Measurements from ENCODE around the gene TYW1B.
"Not testable (repeated sequence)": the region's sequence is repeated elsewhere in the genome, so short reads cannot be mapped to it uniquely, and the experiment has no call there.

- not testable (repeated sequence) for TF ChIP-seq POLR2A, CTCF (IDR thresholded peaks at IDR 0.05)
Measured at GRCh38 chr7:72561988-72562387, 266.0 kb downstream of the TYW1B start.
